Inflammatory macrophage treated with lipopolysaccharide for 1 hour (primary cell): Measurements from ENCODE around the gene ZRANB3.
"Not testable (repeated sequence)": the region's sequence is repeated elsewhere in the genome, so short reads cannot be mapped to it uniquely, and the experiment has no call there.

Experiments used
- DNase-seq, 2 donors: peaks; one replicate each; pipeline ENCODE4 v3.0.0-alpha.2; 2020 to 2022

The ZRANB3 gene

GRCh38 chr2:135485441-135485840, 45.6 kb downstream of the ZRANB3 start:
- DNase-seq: no peak

- DNase-seq: no peak
Observed at GRCh38 chr2:135475128-135475527, 55.9 kb downstream of the ZRANB3 start.

- peak in 1 of 2 donors; percentile 20 for DNase-seq
Observed at GRCh38 chr2:135473567-135473966, 57.5 kb downstream of the ZRANB3 start.

GRCh38 chr2:135471106-135471505, 59.9 kb downstream of the ZRANB3 start:
- DNase-seq: peak; percentile 33 to 46

- DNase-seq: no peak
Observed at GRCh38 chr2:135457279-135457678, 73.7 kb downstream of the ZRANB3 start.

GRCh38 chr2:135456835-135457234, 74.2 kb downstream of the ZRANB3 start:
- no peak for DNase-seq

- no peak for DNase-seq
Observed at GRCh38 chr2:135456431-135456830, 74.6 kb downstream of the ZRANB3 start.

- DNase-seq: no peak
Observed at GRCh38 chr2:135454608-135455007, 76.4 kb downstream of the ZRANB3 start.

GRCh38 chr2:135453027-135453426, 78.0 kb downstream of the ZRANB3 start:
- DNase-seq: not testable (repeated sequence)

- peak in 1 of 2 donors; percentile 3 for DNase-seq
Observed at GRCh38 chr2:135451966-135452365, 79.1 kb downstream of the ZRANB3 start.

GRCh38 chr2:135443013-135443412, 88.0 kb downstream of the ZRANB3 start:
- DNase-seq: not testable (repeated sequence)

GRCh38 chr2:135435155-135435554, 95.9 kb downstream of the ZRANB3 start:
- not testable (repeated sequence) for DNase-seq

GRCh38 chr2:135424849-135425248, 106.2 kb downstream of the ZRANB3 start:
- no peak for DNase-seq

GRCh38 chr2:135422898-135423297, 108.1 kb downstream of the ZRANB3 start:
- DNase-seq: no peak

- DNase-seq: no peak
Observed at GRCh38 chr2:135411646-135412045, 119.4 kb downstream of the ZRANB3 start.

GRCh38 chr2:135409436-135409835, 121.6 kb downstream of the ZRANB3 start:
- DNase-seq: no peak

- not testable (repeated sequence) for DNase-seq
Observed at GRCh38 chr2:135396259-135396658, 134.8 kb downstream of the ZRANB3 start.

GRCh38 chr2:135386993-135387392, 144.0 kb downstream of the ZRANB3 start:
- no peak for DNase-seq

- no peak for DNase-seq
Observed at GRCh38 chr2:135378591-135378990, 152.4 kb downstream of the ZRANB3 start.

- no peak for DNase-seq
Observed at GRCh38 chr2:135373702-135374101, 157.3 kb downstream of the ZRANB3 start.

GRCh38 chr2:135349941-135350340, 181.1 kb downstream of the ZRANB3 start:
- DNase-seq: no peak

- not testable (repeated sequence) for DNase-seq
Observed at GRCh38 chr2:135348096-135348704, 182.8 kb downstream of the ZRANB3 start.

- DNase-seq: no peak
Observed at GRCh38 chr2:135337071-135337470, 193.9 kb downstream of the ZRANB3 start.

- no peak for DNase-seq
Observed at GRCh38 chr2:135335256-135335655, 195.8 kb downstream of the ZRANB3 start.

- no peak for DNase-seq
Observed at GRCh38 chr2:135327146-135327545, 203.9 kb downstream of the ZRANB3 start.
